Measurements from ENCODE around the gene ANKRD34B. TPM values are rescaled to one million over a fixed set of nuclear protein-coding genes. Genes with fewer than 3 reads are reported as not detected.
"Not testable (repeated sequence)": the region's sequence is repeated elsewhere in the genome, so short reads cannot be mapped to it uniquely, and the experiment has no call there.

Gene ANKRD34B
- total RNA-seq: not detected

- no peak for DNase-seq
These were observed at the start of gene ANKRD34B for GRCh38 chr5:80569961-80570786. ANKRD34B (minus strand) TSS chr5:80570280; CDS start chr5:80560019, 10,261 bp downstream.

DNA sequence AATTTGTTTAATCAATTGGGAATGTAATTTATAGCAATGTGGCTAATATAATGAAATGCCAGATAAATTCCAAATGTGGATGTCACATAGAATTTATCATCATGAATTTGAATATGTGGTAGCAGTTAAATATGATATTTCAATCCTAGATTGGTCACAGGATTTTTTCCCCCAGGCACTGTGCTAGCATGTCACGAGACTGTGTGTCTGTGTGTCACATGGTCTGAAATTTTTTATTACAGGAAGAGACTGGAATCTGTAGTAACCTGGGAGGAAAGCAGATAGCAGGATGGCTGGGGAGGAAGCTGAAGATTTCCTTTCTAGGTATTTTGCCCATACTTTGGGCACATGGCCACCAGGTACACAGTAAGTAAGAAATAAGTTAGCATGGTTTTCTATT is 49.0 kb upstream of the ANKRD34B start:
- no peak for DNase-seq

DNA sequence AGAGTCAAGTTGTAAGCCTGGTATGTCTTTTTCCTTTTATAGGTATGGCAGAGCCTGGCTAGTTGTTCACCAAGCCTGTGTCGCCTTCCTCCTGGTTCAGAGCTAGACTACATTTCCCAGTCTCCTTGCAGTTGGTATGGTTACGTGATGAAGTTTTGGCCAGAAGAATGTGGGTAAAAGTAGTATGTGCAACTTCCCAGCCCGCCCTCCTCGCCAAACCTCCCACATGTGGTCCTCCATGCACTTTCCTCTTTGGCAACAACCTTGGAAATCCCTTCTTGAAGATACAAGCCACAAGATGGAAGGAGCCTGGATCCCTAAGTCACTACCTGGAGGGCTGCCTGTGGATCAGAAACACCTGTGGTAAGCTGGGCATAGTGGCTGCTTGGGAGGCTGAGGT is 48.4 kb upstream of the ANKRD34B start:
- no peak for DNase-seq

- DNase-seq: no peak
These were observed 45.3 kb upstream of the ANKRD34B start for GRCh38 chr5:80615266-80615914.

- no peak for DNase-seq
These were observed 39.6 kb upstream of the ANKRD34B start for GRCh38 chr5:80609692-80610091.

DNA sequence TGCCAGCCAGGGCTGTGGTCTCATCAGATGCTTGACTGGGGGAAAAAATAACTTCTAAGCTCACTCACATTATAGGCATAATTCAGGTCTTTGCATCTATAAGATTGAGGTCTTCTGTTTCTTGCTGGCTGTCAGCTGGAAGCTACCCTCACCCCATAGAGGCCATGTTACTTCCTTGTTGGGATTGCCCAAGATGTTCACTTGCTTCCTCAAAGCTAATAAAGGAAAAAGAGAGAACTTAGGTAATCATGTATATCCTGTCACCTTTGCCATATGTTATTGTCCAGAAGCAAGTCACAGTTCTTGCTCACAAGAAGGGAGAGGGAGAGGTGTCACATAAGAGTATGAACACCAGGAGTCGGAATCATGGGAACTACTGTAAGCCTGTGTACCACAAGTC is 38.7 kb upstream of the ANKRD34B start:
- no peak for DNase-seq

DNA sequence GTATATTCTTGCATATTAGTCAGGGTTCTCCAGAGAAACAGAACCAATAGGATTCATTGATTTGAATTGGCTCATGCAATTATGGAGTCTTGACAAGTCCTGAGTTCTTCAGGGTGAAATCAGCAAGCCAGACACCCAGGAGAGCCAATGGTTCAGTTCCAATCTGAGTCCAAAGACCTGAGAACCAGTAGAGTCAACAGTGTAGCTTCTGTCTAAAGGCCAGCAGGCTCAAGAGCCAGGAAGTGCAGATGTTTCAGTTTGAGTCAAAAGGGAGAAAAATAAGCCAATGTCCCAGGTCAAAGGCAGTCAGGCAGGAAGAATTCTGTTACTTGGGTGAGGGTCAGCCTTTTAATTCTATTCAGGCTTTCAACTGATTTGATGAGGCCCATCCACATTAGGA is 37.8 kb upstream of the ANKRD34B start:
- DNase-seq: no peak

- DNase-seq: no peak
These were observed 37.3 kb upstream of the ANKRD34B start for GRCh38 chr5:80607343-80607742.

GRCh38 chr5:80600943-80601693 is 31.0 kb upstream of the ANKRD34B start:
- no peak for DNase-seq

- no peak for DNase-seq
These were observed 27.4 kb upstream of the ANKRD34B start for GRCh38 chr5:80597500-80597899.

DNA sequence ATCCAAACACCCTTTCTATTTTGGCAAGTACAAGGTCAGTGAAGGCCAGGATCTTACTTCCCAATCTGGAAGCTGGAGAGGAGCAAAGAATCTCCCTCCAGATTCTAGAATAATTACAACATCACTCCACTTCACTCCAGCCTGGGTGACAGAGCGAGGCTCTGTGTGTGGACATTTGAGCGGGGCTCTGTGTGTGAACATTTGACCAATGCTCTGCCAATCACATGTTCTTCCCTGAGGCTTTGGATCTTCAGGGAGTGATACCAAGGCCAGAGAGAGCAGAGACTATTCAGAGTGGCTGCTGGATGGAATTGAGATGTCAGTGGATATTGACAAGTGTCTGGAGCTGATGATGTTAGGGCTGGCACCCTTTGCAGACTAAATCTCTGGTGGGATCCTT is 24.7 kb upstream of the ANKRD34B start:
- no peak for DNase-seq

DNA sequence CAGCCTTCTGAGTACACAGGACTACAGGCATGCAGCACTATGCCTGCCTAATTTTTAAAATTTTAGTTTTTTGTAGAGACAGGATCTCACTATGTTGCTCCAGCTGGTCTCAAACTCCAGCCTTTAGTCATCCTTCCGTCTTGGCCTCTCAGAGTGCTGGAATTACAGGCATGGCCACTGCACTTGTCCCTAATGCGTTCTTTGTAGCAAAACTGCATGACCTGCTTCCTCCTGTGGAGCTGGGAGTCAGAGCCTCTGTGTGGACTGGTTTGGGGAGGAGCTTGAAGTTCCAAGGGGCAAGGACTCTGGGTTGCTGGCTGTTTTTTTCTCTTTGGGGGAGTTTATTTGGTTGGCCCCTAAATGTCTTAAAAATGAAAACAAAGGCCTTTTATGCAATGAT is 22.7 kb upstream of the ANKRD34B start:
- DNase-seq: no peak

DNA sequence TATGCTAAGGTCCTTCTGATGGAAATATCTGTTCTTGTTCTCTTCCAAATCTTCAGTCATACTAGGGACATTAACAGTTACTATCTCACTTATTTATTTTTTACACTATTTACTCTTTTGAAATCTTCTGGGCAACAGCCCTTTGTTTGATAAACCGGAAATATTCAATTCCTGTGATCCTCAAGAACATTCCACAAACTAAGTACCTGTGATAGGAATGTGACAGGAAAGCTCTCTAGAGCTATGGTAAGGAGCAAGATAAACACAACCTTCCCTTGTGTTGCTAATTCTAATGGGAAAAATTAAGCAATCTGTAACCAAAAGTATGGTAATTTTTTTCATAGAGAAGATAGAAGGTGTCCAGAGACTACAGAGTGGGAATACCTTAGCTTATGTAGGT is 22.0 kb upstream of the ANKRD34B start:
- DNase-seq: no peak

- DNase-seq: no peak
These were observed 21.3 kb upstream of the ANKRD34B start for GRCh38 chr5:80591352-80591751.

GRCh38 chr5:80590766-80591165 is 20.7 kb upstream of the ANKRD34B start:
- DNase-seq: no peak

- DNase-seq: no peak
These were observed 18.9 kb upstream of the ANKRD34B start for GRCh38 chr5:80588858-80589540.

- DNase-seq: no peak
These were observed 14.7 kb upstream of the ANKRD34B start for GRCh38 chr5:80584770-80585169.

DNA sequence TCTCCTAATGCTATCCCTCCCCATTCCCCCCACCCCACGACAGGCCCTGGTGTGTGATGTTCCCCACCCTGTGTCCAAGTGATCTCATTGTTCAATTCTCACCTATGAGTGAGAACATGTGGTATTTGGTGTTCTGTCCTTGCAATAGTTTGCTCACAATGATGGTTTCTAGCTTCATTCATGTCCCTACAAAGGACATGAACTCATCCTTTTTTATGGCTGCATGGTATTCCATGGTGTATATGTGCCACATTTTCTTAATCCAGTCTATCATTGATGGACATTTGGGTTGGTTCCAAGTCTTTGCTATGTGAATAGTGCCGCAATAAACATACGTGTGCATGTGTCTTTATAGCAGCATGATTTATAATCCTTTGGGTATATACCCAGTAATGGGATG is 10.2 kb upstream of the ANKRD34B start:
- DNase-seq: not testable (repeated sequence)

- no peak for DNase-seq
These were observed 9.0 kb upstream of the ANKRD34B start for GRCh38 chr5:80579050-80579449.

GRCh38 chr5:80577707-80578106 is 7.6 kb upstream of the ANKRD34B start:
- DNase-seq: no peak

DNA sequence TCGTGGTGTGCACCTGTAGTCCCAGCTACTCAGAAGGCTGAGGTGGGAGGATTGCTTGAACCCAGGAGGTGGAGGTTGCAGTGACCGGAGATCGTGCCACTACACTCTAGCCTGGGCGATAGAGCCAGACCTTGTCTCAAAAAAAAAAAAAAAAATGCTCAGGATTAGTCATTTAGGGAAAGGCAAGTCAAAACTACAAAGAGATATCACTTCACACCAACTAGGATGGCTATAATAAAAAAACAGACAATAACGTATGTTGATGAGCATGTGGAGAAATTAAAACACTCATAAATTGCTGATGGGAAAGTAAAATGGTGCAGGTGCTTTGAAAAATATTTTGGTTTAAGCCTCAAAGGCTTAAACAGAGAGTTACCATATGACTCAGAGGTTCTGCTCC is 6.3 kb upstream of the ANKRD34B start:
- no peak for DNase-seq

DNA sequence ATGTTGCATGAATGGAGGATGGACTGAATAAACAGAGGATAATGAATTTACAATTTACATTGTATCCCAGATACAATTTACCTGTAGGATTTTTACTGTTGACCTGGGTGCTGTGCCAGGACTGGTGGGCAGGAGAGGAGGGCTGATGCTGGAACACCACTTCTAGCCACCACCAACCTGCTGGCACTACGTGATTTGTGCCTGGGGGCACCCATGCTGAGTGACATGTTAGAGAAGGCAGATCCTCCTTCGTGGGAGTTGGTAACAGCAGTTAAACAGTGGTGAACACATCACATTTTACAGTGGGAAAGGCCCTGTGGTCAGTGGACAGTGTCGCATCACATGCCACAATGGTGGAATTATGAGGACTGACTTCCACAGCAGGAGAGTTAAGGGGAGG is 3.0 kb upstream of the ANKRD34B start:
- no peak for DNase-seq
